HEK293 (cell line): ENCODE results near the gene PITHD1.
A peak's percentile ranks its signal among the peaks of the same experiment; 100 is the strongest.

ENCODE experiments used
- CTCF ChIA-PET: fragments of 350-600 bp; formaldehyde crosslinking; extraction: SDS; loops from one replicate; lab custom pipeline; 2021; ENCODE audit warnings: antibody characterized with exemption; lab: Yijun Ruan, JAX
- POLR2A ChIA-PET: fragments of 300-600 bp; formaldehyde crosslinking; extraction: SDS; loops from one replicate; lab custom pipeline; 2020; ENCODE audit warnings: antibody characterized with exemption, inconsistent platforms; lab: Yijun Ruan, JAX
- H3K27ac ChIP-seq: fragments of 200-500 bp; sonication (Bioruptor generic); 2 replicates; pipeline ENCODE4 v1.5.1; 2014; ENCODE audit warnings: low read depth, low read length, control low read depth, inconsistent platforms; ENCODE audit errors: extremely low read depth
- H3K36me3 ChIP-seq, 2 experiments: fragments of 200-500 bp in 1 of 2; sonication (Bioruptor generic) in 1 of 2; 1 replicate in 1 of 2; 2 replicates in 1 of 2; pipeline ENCODE4 v1.5.1; 2014 to 2017; ENCODE audit warnings: inconsistent platforms in 2 of 2, low read length in 2 of 2; ENCODE audit not compliant: control insufficient read depth in 2 of 2, insufficient read depth in 1 of 2
- H3K4me1 ChIP-seq: fragments of 200-500 bp; sonication (Bioruptor generic); 2 replicates; pipeline ENCODE4 v1.5.1; 2014; ENCODE audit warnings: mild to moderate bottlenecking, low read length, inconsistent platforms; ENCODE audit not compliant: control insufficient read depth, insufficient read depth
- H3K4me3 ChIP-seq: 2 replicates; pipeline ENCODE4 v1.5.1; 2011; ENCODE audit warnings: low read depth, mild to moderate bottlenecking, control low read depth, low read length, moderate library complexity
- H3K9me3 ChIP-seq: fragments of 200-500 bp; sonication (Bioruptor generic); 2 replicates; pipeline ENCODE4 v1.5.1; 2014; ENCODE audit warnings: low read depth, low read length, inconsistent platforms; ENCODE audit not compliant: control insufficient read depth, insufficient read depth
- CTCF ChIP-seq: fragments of 450-650 bp; formaldehyde crosslinking; IDR thresholded peaks from 2 replicates; pipeline ENCODE4 v1.5.1; 2016; ENCODE audit warnings: missing biosample characterization, missing genetic modification characterization
- IKZF3 ChIP-seq: fragments of 450-650 bp; IDR thresholded peaks from 2 replicates; pipeline ENCODE4 v1.5.0; 2018; ENCODE audit warnings: missing biosample characterization, mild to moderate bottlenecking, missing genetic modification characterization, moderate library complexity
- KLF1 ChIP-seq: fragments of 450-650 bp; formaldehyde crosslinking; IDR thresholded peaks from 2 replicates; pipeline ENCODE4 v1.5.1; 2016; ENCODE audit warnings: missing biosample characterization, missing genetic modification characterization
- KLF7 ChIP-seq: fragments of 450-650 bp; formaldehyde crosslinking; IDR thresholded peaks from 2 replicates; pipeline ENCODE4 v1.5.1; 2016; ENCODE audit warnings: missing biosample characterization, missing genetic modification characterization, borderline replicate concordance
- PRDM1 ChIP-seq: fragments of 450-650 bp; formaldehyde crosslinking; IDR thresholded peaks from 2 replicates; pipeline ENCODE4; 2016; ENCODE audit warnings: missing biosample characterization, missing genetic modification characterization
- REPIN1 ChIP-seq: fragments of 450-650 bp; formaldehyde crosslinking; IDR thresholded peaks from 2 replicates; pipeline ENCODE4 v1.5.1; 2017; ENCODE audit warnings: missing biosample characterization, missing genetic modification characterization, low read depth
- REST ChIP-seq: fragments of 450-650 bp; formaldehyde crosslinking; IDR thresholded peaks from 2 replicates; pipeline ENCODE4 v1.5.1; 2016; ENCODE audit warnings: missing biosample characterization, missing genetic modification characterization
- SETDB1 ChIP-seq: IDR thresholded peaks from one replicate; pipeline ENCODE4 v1.6.1; 2017; ENCODE audit warnings: mild to moderate bottlenecking, low read length, moderate library complexity, mixed read lengths; ENCODE audit not compliant: insufficient read length
- ZBTB11 ChIP-seq: fragments of 450-650 bp; formaldehyde crosslinking; conservative IDR thresholded peaks from 2 replicates; pipeline ENCODE4 v1.5.1; 2016; ENCODE audit warnings: low read depth, missing biosample characterization, missing genetic modification characterization
- ZBTB48 ChIP-seq: fragments of 450-650 bp; formaldehyde crosslinking; IDR thresholded peaks from 2 replicates; pipeline ENCODE4 v1.5.1; 2016; ENCODE audit warnings: missing biosample characterization, missing genetic modification characterization
- ZNF112 ChIP-seq: fragments of 450-650 bp; formaldehyde crosslinking; IDR thresholded peaks from 2 replicates; pipeline ENCODE4 v1.5.0; 2017; ENCODE audit warnings: missing biosample characterization, missing genetic modification characterization
- ZNF133 ChIP-seq: fragments of 450-650 bp; formaldehyde crosslinking; IDR thresholded peaks from 2 replicates; pipeline ENCODE4 v1.5.1; 2016; ENCODE audit warnings: missing biosample characterization, missing genetic modification characterization
- ZNF16 ChIP-seq: fragments of 450-650 bp; formaldehyde crosslinking; IDR thresholded peaks from 2 replicates; pipeline ENCODE4 v1.5.1; 2016; ENCODE audit warnings: low read depth, missing biosample characterization, missing genetic modification characterization
- ZNF221 ChIP-seq: fragments of 450-650 bp; formaldehyde crosslinking; IDR thresholded peaks from 2 replicates; pipeline ENCODE4 v1.5.1; 2017; ENCODE audit warnings: missing biosample characterization, missing genetic modification characterization, borderline replicate concordance
- ZNF223 ChIP-seq: fragments of 450-650 bp; formaldehyde crosslinking; IDR thresholded peaks from 2 replicates; pipeline ENCODE4 v1.5.1; 2016; ENCODE audit warnings: missing biosample characterization, missing genetic modification characterization
- ZNF529 ChIP-seq: fragments of 450-650 bp; formaldehyde crosslinking; IDR thresholded peaks from 2 replicates; pipeline ENCODE4 v1.5.1; 2017; ENCODE audit warnings: missing genetic modification characterization, missing biosample characterization; ENCODE audit not compliant: insufficient replicate concordance
- ZNF580 ChIP-seq: fragments of 450-650 bp; formaldehyde crosslinking; IDR thresholded peaks from 2 replicates; pipeline ENCODE4 v1.5.1; 2016; ENCODE audit warnings: missing biosample characterization, missing genetic modification characterization
- ZNF600 ChIP-seq: fragments of 450-650 bp; formaldehyde crosslinking; IDR thresholded peaks from 2 replicates; pipeline ENCODE4 v1.5.1; 2016; ENCODE audit warnings: missing biosample characterization, missing genetic modification characterization
- ZNF624 ChIP-seq: fragments of 450-650 bp; formaldehyde crosslinking; IDR thresholded peaks from 2 replicates; pipeline ENCODE4 v1.5.1; 2017; ENCODE audit warnings: missing biosample characterization, missing genetic modification characterization
- ZNF654 ChIP-seq: fragments of 450-650 bp; formaldehyde crosslinking; IDR thresholded peaks from 2 replicates; pipeline ENCODE4 v1.5.1; 2016; ENCODE audit warnings: low read depth, missing biosample characterization, missing genetic modification characterization
- ZNF692 ChIP-seq: fragments of 450-650 bp; formaldehyde crosslinking; IDR thresholded peaks from 2 replicates; pipeline ENCODE4 v1.5.1; 2016; ENCODE audit warnings: missing biosample characterization, missing genetic modification characterization
- ZNF777 ChIP-seq: fragments of 450-650 bp; formaldehyde crosslinking; IDR thresholded peaks from 2 replicates; pipeline ENCODE4 v1.5.1; 2017; ENCODE audit warnings: missing biosample characterization, missing genetic modification characterization, borderline replicate concordance
- ZNF785 ChIP-seq: fragments of 450-650 bp; formaldehyde crosslinking; IDR thresholded peaks from 2 replicates; pipeline ENCODE4 v1.5.1; 2016; ENCODE audit warnings: missing biosample characterization, missing genetic modification characterization
- ZSCAN16 ChIP-seq: fragments of 450-650 bp; formaldehyde crosslinking; IDR thresholded peaks from 2 replicates; pipeline ENCODE4 v1.5.1; 2016; ENCODE audit warnings: missing biosample characterization, missing genetic modification characterization

PITHD1 gene

GRCh38 chr1:23810818-23811540 lies 32.8 kb downstream of the PITHD1 start:
- Histone ChIP-seq H3K9me3 (no peaks in the 10 kb centered on the region), H3K27ac (no peak overlapping the region), H3K4me1 (no peaks in the 10 kb centered on the region), H3K4me3 (no peak overlapping the region), H3K36me3 (peaks cover 0 to 59% of the 10 kb centered on the region in 2 experiments; a peak in 1 of 3 replicates)
- ChIA-PET CTCF (interaction anchor here (0.6 to 5.3 kb wide), 23 partner anchors 10 to 235 kb away, joined by 3 to 80 read pairs (median 6); partner anchors contain the start of genes FUCA1, GALE, HMGCL and PITHD1), POLR2A (interaction anchor here (0.6 to 2.5 kb wide), 7 partner anchors 11 to 467 kb away, joined by 3 to 11 read pairs (median 4); partner anchors contain the start of genes GALE, HMGCL, HNRNPR and PITHD1)
- TF ChIP-seq KLF7 (tag by site-specific recombination), result peak; percentile 49; the same call in 1 of the 2 replicates
- TF ChIP-seq KLF1 (tag by site-specific recombination), result 0 out of 2 replicates have a peak, but pooled peaks have one; percentile 17
- TF ChIP-seq ZNF777, result no peak
- TF ChIP-seq ZNF785, result peak; percentile 73
- peak; percentile 30; the same call in 1 of the 2 replicates for TF ChIP-seq ZBTB48 (tag by site-specific recombination)
- TF ChIP-seq CTCF (tag by site-specific recombination), result peak; percentile 54
- TF ChIP-seq ZNF654, result peak; percentile 22
- TF ChIP-seq REPIN1 (tag by site-specific recombination), result no peak
- TF ChIP-seq ZNF580 (tag by site-specific recombination), result 0 out of 2 replicates have a peak, but pooled peaks have one; percentile 39
- no peak for TF ChIP-seq ZNF624 (tag by site-specific recombination)
- no peak for TF ChIP-seq ZNF16 (tag by site-specific recombination)

GRCh38 chr1:23814016-23814415 lies 35.8 kb downstream of the PITHD1 start:
- Histone ChIP-seq H3K4me3 (no peak overlapping the region), H3K36me3 (peaks cover 0 to 66% of the 10 kb centered on the region in 2 experiments; a peak in 1 of 3 replicates), H3K27ac (no peak overlapping the region), H3K9me3 (no peaks in the 10 kb centered on the region), H3K4me1 (no peaks in the 10 kb centered on the region)
- ChIA-PET POLR2A (interaction anchor here (0.9 kb wide), 1 partner anchor 11 kb away, joined by 5 read pairs; the partner anchor contains the start of gene HMGCL), CTCF (interaction anchor here (0.6 to 1.3 kb wide), 6 partner anchors 10 to 269 kb away, joined by 3 to 6 read pairs (median 3); no protein-coding TSS in a partner anchor)
- TF ChIP-seq IKZF3 (tag by site-specific recombination) (no peak), ZSCAN16 (no peak), PRDM1 (tag by site-specific recombination) (no peak), ZNF223 (tag by site-specific recombination) (no peak), ZNF600 (no peak), ZNF529 (tag by site-specific recombination) (no peak), ZNF112 (tag by site-specific recombination) (no peak), ZNF692 (tag by site-specific recombination) (no peak), SETDB1 (no peak), ZNF133 (tag by site-specific recombination) (no peak), ZNF221 (no peak), ZBTB11 (no peak), REPIN1 (tag by site-specific recombination) (no peak), REST (tag by site-specific recombination) (no peak)
